GM19452 (cell line): Measurements from ENCODE around the gene TMEM221.

Source experiments
- ATAC-seq: cut with Tn5 transposase; IDR thresholded peaks from one replicate; pipeline ENCODE4 v1.9.1; 2021; ENCODE audit not compliant: unreplicated experiment

TMEM221 gene

GRCh38 chr19:17406046-17406886 is 42.2 kb downstream of the TMEM221 start:
- ATAC-seq = peak; percentile 19

- ATAC-seq = peak; percentile 69
Measured at GRCh38 chr19:17405250-17406045, 43.0 kb downstream of the TMEM221 start, which contains the start of gene BST2. BST2 (minus strand) TSS chr19:17405630; CDS start chr19:17405575, 55 bp downstream.

GRCh38 chr19:17404621-17405249 is 43.7 kb downstream of the TMEM221 start:
- ATAC-seq = peak; percentile 9

GRCh38 chr19:17404015-17404414 is 44.5 kb downstream of the TMEM221 start:
- no peak for ATAC-seq

- no peak for ATAC-seq
Measured at GRCh38 chr19:17402982-17403855, 45.2 kb downstream of the TMEM221 start.

- no peak for ATAC-seq
Measured at GRCh38 chr19:17401628-17402027, 46.8 kb downstream of the TMEM221 start.

- ATAC-seq = no peak
Measured at GRCh38 chr19:17398902-17399527, 49.5 kb downstream of the TMEM221 start.

GRCh38 chr19:17394891-17395415 is 53.5 kb downstream of the TMEM221 start:
- no peak for ATAC-seq

- no peak for ATAC-seq
Measured at GRCh38 chr19:17393914-17394313, 54.6 kb downstream of the TMEM221 start, which contains the start of gene CCDC194. CCDC194 (minus strand) TSS chr19:17394196; CDS start chr19:17394158, 38 bp downstream.

GRCh38 chr19:17393002-17393401 is 55.5 kb downstream of the TMEM221 start:
- ATAC-seq = no peak

GRCh38 chr19:17391371-17392151 is 56.9 kb downstream of the TMEM221 start:
- no peak for ATAC-seq

GRCh38 chr19:17390665-17391370 is 57.6 kb downstream of the TMEM221 start:
- peak; percentile 92 for ATAC-seq

GRCh38 chr19:17389957-17390664 is 58.4 kb downstream of the TMEM221 start:
- ATAC-seq = no peak

GRCh38 chr19:17389288-17389687 is 59.2 kb downstream of the TMEM221 start:
- ATAC-seq = no peak

- ATAC-seq = no peak
Measured at GRCh38 chr19:17385878-17386611, 62.4 kb downstream of the TMEM221 start.
